ENCODE data around the gene KIAA0825. TPM values are rescaled to one million over a fixed set of nuclear protein-coding genes. Genes with fewer than 3 reads are reported as not detected.

KIAA0825 gene
- polyA plus RNA-seq, 1 donor from 2014 or later, result 5.1 TPM

DNA sequence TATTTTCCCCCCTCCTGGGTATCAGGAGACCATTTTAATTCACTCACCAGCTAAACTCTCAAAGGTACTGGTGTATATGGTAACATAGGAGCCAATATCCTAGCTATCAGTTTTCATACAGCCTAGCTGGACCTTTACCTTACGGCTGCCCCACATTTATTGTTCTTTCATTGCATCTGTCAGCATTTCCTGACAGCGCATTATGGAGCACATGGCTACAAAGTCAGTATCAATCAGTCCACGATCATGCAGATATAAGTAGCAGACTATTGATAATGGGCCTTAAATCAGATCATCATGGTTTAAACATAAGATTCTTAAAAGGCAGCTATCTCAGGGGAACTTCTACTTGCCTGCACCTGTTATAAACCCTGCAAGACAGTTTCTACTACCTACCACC, 304.7 kb downstream of the KIAA0825 start:
- H3K27me3 ChIP-seq (ENCODE audit: insufficient read depth, low read depth, low read length), result no peaks in the 10 kb centered on the region
- no peaks in the 10 kb centered on the region for H4K20me1 ChIP-seq (ENCODE audit: insufficient read depth)
- H2AFZ ChIP-seq (ENCODE audit: low read depth, low read length), result no peak overlapping the region
- H3K36me3 ChIP-seq (ENCODE audit: insufficient read depth, low read length), result no peaks in the 10 kb centered on the region
- H3K4me3 ChIP-seq (ENCODE audit: low read length), result peak overlapping the region; percentile 50
- peak overlapping the region; percentile 91 for H3K27ac ChIP-seq (ENCODE audit: low read length)
- H3K9me3 ChIP-seq (ENCODE audit: low read length), result no peaks in the 10 kb centered on the region
- peaks cover 8% of the 10 kb centered on the region for H3F3A ChIP-seq (ENCODE audit: insufficient read depth, low read length, poor library complexity, severe bottlenecking)
- peak overlapping the region; percentile 59 for H3K9ac ChIP-seq (ENCODE audit: low read length)
- no peaks in the 10 kb centered on the region for H3K9me2 ChIP-seq (ENCODE audit: insufficient read depth, low read length)
- H3K4me2 ChIP-seq (ENCODE audit: low read length), result peak overlapping the region; percentile 66
- no peaks in the 10 kb centered on the region for H3K79me2 ChIP-seq (replicated peaks; ENCODE audit: insufficient read depth, low read length)
- TF ChIP-seq, protein P1, sequence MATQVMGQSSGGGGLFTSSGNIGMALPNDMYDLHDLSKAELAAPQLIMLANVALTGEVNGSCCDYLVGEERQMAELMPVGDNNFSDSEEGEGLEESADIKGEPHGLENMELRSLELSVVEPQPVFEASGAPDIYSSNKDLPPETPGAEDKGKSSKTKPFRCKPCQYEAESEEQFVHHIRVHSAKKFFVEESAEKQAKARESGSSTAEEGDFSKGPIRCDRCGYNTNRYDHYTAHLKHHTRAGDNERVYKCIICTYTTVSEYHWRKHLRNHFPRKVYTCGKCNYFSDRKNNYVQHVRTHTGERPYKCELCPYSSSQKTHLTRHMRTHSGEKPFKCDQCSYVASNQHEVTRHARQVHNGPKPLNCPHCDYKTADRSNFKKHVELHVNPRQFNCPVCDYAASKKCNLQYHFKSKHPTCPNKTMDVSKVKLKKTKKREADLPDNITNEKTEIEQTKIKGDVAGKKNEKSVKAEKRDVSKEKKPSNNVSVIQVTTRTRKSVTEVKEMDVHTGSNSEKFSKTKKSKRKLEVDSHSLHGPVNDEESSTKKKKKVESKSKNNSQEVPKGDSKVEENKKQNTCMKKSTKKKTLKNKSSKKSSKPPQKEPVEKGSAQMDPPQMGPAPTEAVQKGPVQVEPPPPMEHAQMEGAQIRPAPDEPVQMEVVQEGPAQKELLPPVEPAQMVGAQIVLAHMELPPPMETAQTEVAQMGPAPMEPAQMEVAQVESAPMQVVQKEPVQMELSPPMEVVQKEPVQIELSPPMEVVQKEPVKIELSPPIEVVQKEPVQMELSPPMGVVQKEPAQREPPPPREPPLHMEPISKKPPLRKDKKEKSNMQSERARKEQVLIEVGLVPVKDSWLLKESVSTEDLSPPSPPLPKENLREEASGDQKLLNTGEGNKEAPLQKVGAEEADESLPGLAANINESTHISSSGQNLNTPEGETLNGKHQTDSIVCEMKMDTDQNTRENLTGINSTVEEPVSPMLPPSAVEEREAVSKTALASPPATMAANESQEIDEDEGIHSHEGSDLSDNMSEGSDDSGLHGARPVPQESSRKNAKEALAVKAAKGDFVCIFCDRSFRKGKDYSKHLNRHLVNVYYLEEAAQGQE (IDR thresholded peaks at IDR 0.05; ENCODE audit: borderline replicate concordance), result no peak
- TF ChIP-seq EZH2 (IDR thresholded peaks at IDR 0.05; ENCODE audit: borderline replicate concordance, insufficient read depth, low read length, poor library complexity, severe bottlenecking) (no peak), RAD21 (conservative IDR thresholded peaks at IDR 0.05) (no peak), EP300 (conservative IDR thresholded peaks at IDR 0.05; ENCODE audit: poor library complexity, severe bottlenecking) (no peak), MXI1 (conservative IDR thresholded peaks at IDR 0.05; ENCODE audit: poor library complexity, severe bottlenecking) (no peak), TAF1 (IDR thresholded peaks at IDR 0.05; ENCODE audit: low read depth) (no peak), POLR2AphosphoS5 (IDR thresholded peaks at IDR 0.05) (no peak), SMC3 (conservative IDR thresholded peaks at IDR 0.05; ENCODE audit: poor library complexity) (no peak)
- TF ChIP-seq, protein P2, sequence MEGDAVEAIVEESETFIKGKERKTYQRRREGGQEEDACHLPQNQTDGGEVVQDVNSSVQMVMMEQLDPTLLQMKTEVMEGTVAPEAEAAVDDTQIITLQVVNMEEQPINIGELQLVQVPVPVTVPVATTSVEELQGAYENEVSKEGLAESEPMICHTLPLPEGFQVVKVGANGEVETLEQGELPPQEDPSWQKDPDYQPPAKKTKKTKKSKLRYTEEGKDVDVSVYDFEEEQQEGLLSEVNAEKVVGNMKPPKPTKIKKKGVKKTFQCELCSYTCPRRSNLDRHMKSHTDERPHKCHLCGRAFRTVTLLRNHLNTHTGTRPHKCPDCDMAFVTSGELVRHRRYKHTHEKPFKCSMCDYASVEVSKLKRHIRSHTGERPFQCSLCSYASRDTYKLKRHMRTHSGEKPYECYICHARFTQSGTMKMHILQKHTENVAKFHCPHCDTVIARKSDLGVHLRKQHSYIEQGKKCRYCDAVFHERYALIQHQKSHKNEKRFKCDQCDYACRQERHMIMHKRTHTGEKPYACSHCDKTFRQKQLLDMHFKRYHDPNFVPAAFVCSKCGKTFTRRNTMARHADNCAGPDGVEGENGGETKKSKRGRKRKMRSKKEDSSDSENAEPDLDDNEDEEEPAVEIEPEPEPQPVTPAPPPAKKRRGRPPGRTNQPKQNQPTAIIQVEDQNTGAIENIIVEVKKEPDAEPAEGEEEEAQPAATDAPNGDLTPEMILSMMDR (IDR thresholded peaks at IDR 0.05; ENCODE audit: poor library complexity, severe bottlenecking), result no peak

GRCh38 chr5:94313188-94313587, 305.2 kb downstream of the KIAA0825 start:
- no peak overlapping the region for H3K4me2 ChIP-seq (ENCODE audit: low read length)
- H3K79me2 ChIP-seq (replicated peaks; ENCODE audit: insufficient read depth, low read length), result no peaks in the 10 kb centered on the region
- no peak overlapping the region for H2AFZ ChIP-seq (ENCODE audit: low read depth, low read length)

More at GRCh38 chr5:94313188-94313587, 305.2 kb downstream of the KIAA0825 start:
- H4K20me1 ChIP-seq (ENCODE audit: insufficient read depth), result no peaks in the 10 kb centered on the region
- H3F3A ChIP-seq (ENCODE audit: insufficient read depth, low read length, poor library complexity, severe bottlenecking), result peaks cover 8% of the 10 kb centered on the region
- no peaks in the 10 kb centered on the region for H3K36me3 ChIP-seq (ENCODE audit: insufficient read depth, low read length)
- H3K9ac ChIP-seq (ENCODE audit: low read length), result peak overlapping the region; percentile 59
- H3K4me3 ChIP-seq (ENCODE audit: low read length), result peak overlapping the region; percentile 50
- H3K27ac ChIP-seq (ENCODE audit: low read length), result peak overlapping the region; percentile 91
- H3K27me3 ChIP-seq (ENCODE audit: insufficient read depth, low read depth, low read length), result no peaks in the 10 kb centered on the region
- no peak for TF ChIP-seq TAF1 (IDR thresholded peaks at IDR 0.05; ENCODE audit: low read depth)
- no peak for TF ChIP-seq POLR2AphosphoS5 (IDR thresholded peaks at IDR 0.05)
- TF ChIP-seq, protein P1 (IDR thresholded peaks at IDR 0.05; ENCODE audit: borderline replicate concordance), result no peak
- no peak for TF ChIP-seq MXI1 (conservative IDR thresholded peaks at IDR 0.05; ENCODE audit: poor library complexity, severe bottlenecking)
- no peak for TF ChIP-seq RAD21 (conservative IDR thresholded peaks at IDR 0.05)
- H3K9me2 ChIP-seq (ENCODE audit: insufficient read depth, low read length), result no peaks in the 10 kb centered on the region
- no peaks in the 10 kb centered on the region for H3K9me3 ChIP-seq (ENCODE audit: low read length)
